ENCODE data around the gene FANCI.

The FANCI gene

GRCh38 chr15:89243691-89244573 is at the start of gene FANCI:
TSS of gene FANCI (plus strand) at chr15:89243979. CDS start at chr15:89247648, 3,669 bp downstream.
- no peak for TF ChIP-seq Cebpa-rat (IDR thresholded peaks at IDR 0.05)
- Histone ChIP-seq H3K36me3 (peaks cover 16% of the 10 kb centered on the region), H3K9me3 (peaks cover 6% of the 10 kb centered on the region; the same call in 1 of the 2 replicates), H3K27me3 (no peaks in the 10 kb centered on the region), H4K20me1 (peaks cover 10% of the 10 kb centered on the region; the same call in 1 of the 2 replicates), H3K4me2 (peak within 1 kb of the TSS; percentile 86), H3K4me1 (peaks cover 29% of the 10 kb centered on the region), H3K27ac (peak within 1 kb of the TSS; percentile 68), H3K9ac (peak within 1 kb of the TSS; percentile 81), H3K4me3 (peak within 1 kb of the TSS; percentile 90)

DNA sequence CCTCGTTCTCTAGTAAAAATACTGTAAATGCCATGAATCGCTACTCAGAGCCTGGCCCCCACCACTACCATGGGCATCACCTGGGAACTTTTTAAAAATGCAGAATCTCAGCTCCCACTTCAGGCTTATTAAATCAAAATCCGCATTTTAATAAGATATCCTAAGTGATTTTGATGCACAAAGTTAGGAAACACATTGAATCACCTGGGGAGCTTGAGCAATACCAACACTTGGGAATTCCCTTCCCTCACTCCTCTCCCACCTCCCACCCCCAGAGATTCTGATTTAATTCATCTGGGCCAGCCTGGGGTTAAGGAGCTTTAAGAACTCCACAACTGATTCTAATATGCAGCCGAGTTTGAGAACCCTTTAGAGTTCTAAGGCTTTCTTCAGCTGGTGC is 49.2 kb upstream of the FANCI start:
- no peak overlapping the region for H3K4me3 ChIP-seq
- H3K4me2 ChIP-seq: no peak overlapping the region
- peaks cover 83% of the 10 kb centered on the region for H3K36me3 ChIP-seq
- no peak overlapping the region for H3K27ac ChIP-seq
- no peaks in the 10 kb centered on the region for H3K9me3 ChIP-seq
- no peak overlapping the region for H3K9ac ChIP-seq
- H3K27me3 ChIP-seq: no peaks in the 10 kb centered on the region
- no peaks in the 10 kb centered on the region for H3K4me1 ChIP-seq
- H4K20me1 ChIP-seq: no peaks in the 10 kb centered on the region
- no peak for TF ChIP-seq Cebpa-rat (IDR thresholded peaks at IDR 0.05)

DNA sequence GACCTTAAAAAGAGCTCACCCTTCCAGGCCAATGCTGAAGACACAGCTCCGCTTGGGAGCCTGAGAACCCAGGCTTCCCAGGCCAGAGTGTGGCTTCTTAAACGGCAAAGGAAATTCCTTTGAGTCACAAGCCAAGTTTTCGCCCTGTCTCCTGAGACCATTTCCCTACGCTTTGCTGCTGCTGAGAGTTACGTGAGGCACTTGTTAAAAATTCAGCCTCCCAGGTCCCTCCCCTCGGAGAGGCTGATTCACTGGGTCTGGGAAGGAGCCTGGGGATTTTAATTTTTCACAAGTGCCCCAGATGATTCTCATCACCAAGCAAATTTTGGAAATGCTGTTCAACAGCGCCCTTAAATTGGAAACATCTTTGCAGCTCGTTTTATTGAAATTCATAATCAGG is 47.9 kb upstream of the FANCI start:
- Histone ChIP-seq H4K20me1 (no peaks in the 10 kb centered on the region), H3K9ac (no peak overlapping the region), H3K27ac (no peak overlapping the region), H3K36me3 (peaks cover 81% of the 10 kb centered on the region), H3K4me3 (no peak overlapping the region), H3K9me3 (no peaks in the 10 kb centered on the region), H3K4me1 (no peaks in the 10 kb centered on the region), H3K4me2 (no peak overlapping the region), H3K27me3 (no peaks in the 10 kb centered on the region)
- TF ChIP-seq Cebpa-rat (IDR thresholded peaks at IDR 0.05): no peak

DNA sequence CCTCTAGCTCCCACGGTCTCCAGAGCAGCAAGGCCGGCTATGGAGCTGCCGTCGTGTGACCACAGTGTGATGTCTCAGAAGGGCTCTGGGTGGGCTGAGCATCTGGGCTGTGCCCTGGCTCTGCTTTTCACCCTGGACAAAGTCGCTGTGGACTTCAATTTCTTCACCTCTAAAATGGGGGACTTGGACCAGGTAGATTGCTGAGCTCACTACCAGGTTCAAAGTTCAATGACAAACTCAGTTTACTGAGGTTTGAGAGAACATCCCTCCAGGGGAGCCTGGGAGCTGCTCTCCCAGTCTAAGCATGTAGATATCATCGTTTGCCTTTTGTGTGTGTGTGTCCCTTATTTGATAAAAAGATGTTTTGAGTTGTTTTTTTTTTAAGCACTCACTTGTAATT is 47.5 kb upstream of the FANCI start:
- TF ChIP-seq Cebpa-rat (IDR thresholded peaks at IDR 0.05): no peak
- Histone ChIP-seq H3K4me3 (no peak overlapping the region), H3K9me3 (no peaks in the 10 kb centered on the region), H3K9ac (no peak overlapping the region), H3K27me3 (no peaks in the 10 kb centered on the region), H3K4me1 (no peaks in the 10 kb centered on the region), H3K27ac (no peak overlapping the region), H3K4me2 (no peak overlapping the region), H4K20me1 (no peaks in the 10 kb centered on the region), H3K36me3 (peaks cover 80% of the 10 kb centered on the region)

DNA sequence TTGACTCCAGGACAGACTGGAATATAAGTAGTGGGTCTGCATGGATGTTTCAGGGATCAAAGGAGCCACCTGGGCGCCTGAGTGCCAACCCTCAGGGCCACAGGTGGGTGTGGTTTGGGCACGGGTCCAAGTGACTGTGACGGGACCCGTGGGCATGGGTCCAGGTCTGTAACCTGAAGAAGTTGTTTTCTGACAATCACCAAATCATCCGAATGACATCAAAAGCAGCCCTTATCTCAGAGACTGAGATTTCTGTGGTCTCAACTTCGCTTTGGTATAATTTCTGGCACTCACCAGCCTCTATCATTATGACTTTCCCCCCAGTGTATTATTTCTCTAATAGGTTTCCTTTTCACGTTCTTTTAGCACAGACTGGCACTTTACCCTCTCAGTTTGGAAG is 46.8 kb upstream of the FANCI start:
- no peak overlapping the region for H3K4me2 ChIP-seq

GRCh38 chr15:89197503-89197971 is 46.2 kb upstream of the FANCI start:
- Histone ChIP-seq H3K4me3 (no peak overlapping the region), H3K4me2 (no peak overlapping the region), H4K20me1 (no peaks in the 10 kb centered on the region), H3K36me3 (peaks cover 68% of the 10 kb centered on the region), H3K27ac (no peak overlapping the region), H3K9me3 (no peaks in the 10 kb centered on the region), H3K27me3 (no peaks in the 10 kb centered on the region), H3K4me1 (no peaks in the 10 kb centered on the region), H3K9ac (no peak overlapping the region)
- no peak for TF ChIP-seq Cebpa-rat (IDR thresholded peaks at IDR 0.05)

More for the DNA sequence above, 46.8 kb upstream of the FANCI start:
- Histone ChIP-seq H3K27ac (no peak overlapping the region), H3K4me3 (no peak overlapping the region), H3K9me3 (no peaks in the 10 kb centered on the region), H3K27me3 (no peaks in the 10 kb centered on the region), H4K20me1 (no peaks in the 10 kb centered on the region), H3K36me3 (peaks cover 74% of the 10 kb centered on the region), H3K9ac (no peak overlapping the region), H3K4me1 (no peaks in the 10 kb centered on the region)
- no peak for TF ChIP-seq Cebpa-rat (IDR thresholded peaks at IDR 0.05)

DNA sequence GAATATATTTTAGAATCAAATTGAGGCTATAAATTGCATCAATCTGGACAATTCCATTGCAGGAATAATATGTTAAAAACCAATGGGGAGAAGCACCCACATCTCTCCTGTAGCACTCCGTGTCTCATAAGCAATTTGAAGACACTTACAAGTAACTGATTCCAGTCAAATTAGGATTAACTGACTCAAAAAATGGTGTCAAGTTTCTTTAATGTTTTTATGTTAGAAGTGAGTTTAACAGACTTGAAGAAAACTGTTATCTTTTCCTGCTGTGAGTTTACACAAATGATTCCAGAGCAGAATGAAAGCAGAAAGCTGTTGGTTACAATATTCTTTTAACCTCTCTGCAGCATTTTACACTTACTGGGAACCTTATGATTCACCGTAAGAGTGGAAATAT is 45.6 kb upstream of the FANCI start:
- Histone ChIP-seq H3K9ac (no peak overlapping the region), H3K9me3 (no peaks in the 10 kb centered on the region), H4K20me1 (no peaks in the 10 kb centered on the region), H3K27me3 (no peaks in the 10 kb centered on the region), H3K36me3 (peaks cover 62% of the 10 kb centered on the region), H3K4me1 (no peaks in the 10 kb centered on the region), H3K4me2 (no peak overlapping the region), H3K4me3 (no peak overlapping the region), H3K27ac (no peak overlapping the region)
- TF ChIP-seq Cebpa-rat (IDR thresholded peaks at IDR 0.05): no peak

GRCh38 chr15:89198934-89199333 is 44.8 kb upstream of the FANCI start:
- Histone ChIP-seq H3K36me3 (peaks cover 54% of the 10 kb centered on the region), H3K4me2 (no peak overlapping the region)
- no peak for TF ChIP-seq Cebpa-rat (IDR thresholded peaks at IDR 0.05)

GRCh38 chr15:89199746-89200145 is 44.0 kb upstream of the FANCI start:
- Histone ChIP-seq H3K36me3 (peaks cover 46% of the 10 kb centered on the region), H4K20me1 (no peaks in the 10 kb centered on the region), H3K9me3 (no peaks in the 10 kb centered on the region), H3K4me2 (no peak overlapping the region), H3K4me3 (no peak overlapping the region), H3K4me1 (no peaks in the 10 kb centered on the region), H3K27ac (no peak overlapping the region), H3K27me3 (no peaks in the 10 kb centered on the region), H3K9ac (no peak overlapping the region)
- TF ChIP-seq Cebpa-rat (IDR thresholded peaks at IDR 0.05): no peak

More at GRCh38 chr15:89198934-89199333, 44.8 kb upstream of the FANCI start:
- no peaks in the 10 kb centered on the region for H3K4me1 ChIP-seq
- no peaks in the 10 kb centered on the region for H3K27me3 ChIP-seq
- no peaks in the 10 kb centered on the region for H4K20me1 ChIP-seq
- H3K9me3 ChIP-seq: no peaks in the 10 kb centered on the region
- no peak overlapping the region for H3K9ac ChIP-seq
- H3K4me3 ChIP-seq: no peak overlapping the region
- H3K27ac ChIP-seq: no peak overlapping the region

GRCh38 chr15:89200182-89200581 is 43.6 kb upstream of the FANCI start:
- no peaks in the 10 kb centered on the region for H4K20me1 ChIP-seq
- H3K4me3 ChIP-seq: no peak overlapping the region
- H3K9me3 ChIP-seq: no peaks in the 10 kb centered on the region
- H3K36me3 ChIP-seq: peaks cover 42% of the 10 kb centered on the region
- H3K27me3 ChIP-seq: no peaks in the 10 kb centered on the region
- H3K4me1 ChIP-seq: no peaks in the 10 kb centered on the region
- H3K9ac ChIP-seq: no peak overlapping the region
- no peak overlapping the region for H3K27ac ChIP-seq
- no peak for TF ChIP-seq Cebpa-rat (IDR thresholded peaks at IDR 0.05)
- no peak overlapping the region for H3K4me2 ChIP-seq
